Stimulated activated CD4-positive, alpha-beta T cell treated with anti-CD3 and anti-CD28 coated beads, Interleukin-4, amount 100 ng/mL, for 1 hour (primary cell): ENCODE measurements around the gene STAG2.

Experiments
- DNase-seq: peaks from one replicate; pipeline ENCODE4 v3.0.0-alpha.2; 2020

The STAG2 gene

DNA sequence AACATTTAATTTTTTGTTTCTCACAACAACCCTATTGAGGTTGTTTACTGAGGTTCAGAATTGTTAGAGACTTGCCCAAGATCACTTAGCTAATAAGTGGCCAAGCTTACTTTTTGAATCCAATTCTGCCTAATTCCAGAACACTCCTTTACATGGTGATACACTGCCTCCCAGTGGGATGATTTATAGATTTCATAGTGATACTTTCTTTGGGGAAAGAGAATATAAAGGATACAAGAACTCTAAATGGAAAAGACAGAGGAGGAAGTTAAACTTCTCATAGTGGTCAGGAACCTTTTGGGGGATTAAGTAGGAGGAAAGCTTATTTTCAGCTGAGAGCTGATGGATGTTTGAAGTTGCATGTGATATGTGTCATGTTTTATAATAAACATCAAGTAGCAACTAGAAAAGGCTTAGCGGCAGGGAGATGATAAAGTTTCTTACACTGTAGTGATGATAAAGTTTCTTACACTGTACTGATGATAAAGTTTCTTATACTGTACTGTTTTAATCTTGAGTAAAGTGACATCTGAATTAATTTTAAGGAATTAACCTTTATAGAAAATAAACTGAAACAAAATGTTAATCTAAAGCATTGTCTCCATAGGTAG is 15.3 kb downstream of the STAG2 start:
- DNase-seq = no peak

DNA sequence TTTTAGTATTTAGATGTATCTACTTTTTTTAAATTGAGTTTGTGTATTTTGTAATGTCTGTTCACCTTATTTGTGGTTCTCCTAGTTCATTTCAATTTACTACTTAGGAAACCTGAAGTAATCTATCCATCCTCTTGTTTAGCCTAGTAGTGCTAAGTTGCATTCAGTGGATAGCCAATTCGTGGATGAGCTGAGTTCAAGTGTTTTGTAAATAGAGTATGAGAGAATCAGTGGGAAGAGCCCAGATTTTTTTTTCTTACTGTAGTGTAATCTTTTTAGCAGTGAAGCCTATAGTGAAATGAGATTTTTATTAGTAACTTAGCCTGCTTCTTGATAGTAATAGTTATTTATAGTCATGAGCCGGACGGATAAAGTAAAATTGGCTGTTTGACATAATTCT is 21.7 kb downstream of the STAG2 start:
- no peak for DNase-seq

DNA sequence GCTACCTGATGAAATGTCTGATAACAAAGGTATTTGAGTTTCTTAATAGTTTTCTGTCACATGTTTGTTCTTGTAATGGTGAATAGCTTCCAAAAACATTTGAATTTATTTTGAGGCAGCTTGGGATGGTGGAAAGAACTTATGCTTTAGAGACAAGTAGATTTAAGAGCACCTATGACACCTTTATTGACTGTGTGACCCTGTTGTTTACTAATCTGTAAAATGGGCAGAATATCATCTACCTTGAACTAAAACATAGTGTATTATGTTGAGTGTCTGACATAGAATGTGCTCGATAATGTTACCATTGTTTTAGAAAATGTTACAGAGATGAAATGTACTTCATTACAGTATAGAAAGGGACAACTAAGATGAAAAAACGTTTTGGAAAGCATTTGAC is 24.9 kb downstream of the STAG2 start:
- DNase-seq = no peak

DNA sequence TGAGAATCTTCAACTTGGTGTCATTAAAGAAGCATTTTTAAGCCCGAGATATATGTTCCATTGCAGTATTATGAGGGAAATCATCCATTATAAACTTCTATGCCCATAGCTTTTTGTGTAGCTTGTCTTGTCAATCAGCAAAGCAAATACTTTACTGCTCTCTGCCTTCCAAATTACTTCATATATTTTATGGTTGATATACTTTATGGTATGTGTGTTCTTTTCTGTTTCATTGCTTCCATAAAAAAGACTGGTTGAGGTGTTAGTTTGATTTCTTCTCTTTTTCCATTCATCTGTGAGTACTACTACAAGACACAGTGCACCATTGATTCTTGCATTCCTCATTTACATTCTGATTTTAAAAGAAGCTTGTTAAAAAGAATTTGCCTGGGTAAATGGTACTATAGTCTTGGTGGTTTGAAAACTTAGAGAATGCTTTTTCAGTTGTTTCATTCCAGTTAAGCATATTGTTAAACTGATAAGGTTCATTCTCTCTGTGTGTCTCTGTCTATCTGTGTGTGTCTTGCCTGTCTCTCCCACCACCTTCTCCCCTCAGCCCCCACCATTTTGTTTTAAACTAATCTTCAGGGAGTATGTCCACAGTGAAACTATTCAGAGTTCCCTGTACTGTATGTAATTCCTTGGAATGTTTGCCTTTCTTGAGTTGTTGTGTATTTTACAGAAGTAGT is 27.1 kb downstream of the STAG2 start:
- no peak for DNase-seq

DNA sequence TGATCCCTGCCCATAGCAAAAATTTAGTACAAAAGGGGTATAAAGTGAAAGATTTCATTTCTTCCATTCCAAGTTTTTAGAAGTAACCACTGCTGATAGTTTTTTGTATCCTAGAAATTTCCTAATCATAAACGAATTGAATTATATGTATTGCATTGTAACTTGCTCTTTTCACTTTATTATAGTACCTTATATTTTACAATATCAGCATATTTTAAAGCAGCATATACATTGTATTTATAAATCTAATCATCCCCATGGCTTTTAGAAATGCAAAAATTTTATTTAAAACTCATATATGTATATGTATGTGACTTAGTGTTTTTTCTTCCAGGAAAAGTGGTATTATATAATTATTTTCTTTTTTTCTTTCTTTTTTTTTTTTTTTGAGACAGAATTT is 27.7 kb downstream of the STAG2 start:
- DNase-seq = no peak

DNA sequence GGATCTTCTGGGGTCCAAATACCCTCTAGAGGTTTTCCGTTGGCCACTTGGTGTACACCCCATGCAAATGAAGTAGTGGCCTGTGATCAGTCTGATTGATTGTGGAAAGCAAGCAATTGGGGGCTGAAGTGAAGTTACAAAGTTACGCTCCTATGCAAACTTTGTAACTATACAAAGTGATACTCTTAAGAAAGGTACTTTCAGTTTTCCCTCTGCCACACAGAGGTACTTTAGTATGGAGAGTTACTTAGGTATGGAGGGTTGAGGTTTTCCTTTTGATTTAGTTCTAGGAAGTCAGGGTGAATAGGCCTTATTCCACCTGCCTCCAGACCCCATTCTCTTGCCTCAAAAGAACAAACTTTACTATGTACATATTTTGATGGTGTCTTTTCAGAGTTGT is 28.7 kb downstream of the STAG2 start:
- DNase-seq = no peak

DNA sequence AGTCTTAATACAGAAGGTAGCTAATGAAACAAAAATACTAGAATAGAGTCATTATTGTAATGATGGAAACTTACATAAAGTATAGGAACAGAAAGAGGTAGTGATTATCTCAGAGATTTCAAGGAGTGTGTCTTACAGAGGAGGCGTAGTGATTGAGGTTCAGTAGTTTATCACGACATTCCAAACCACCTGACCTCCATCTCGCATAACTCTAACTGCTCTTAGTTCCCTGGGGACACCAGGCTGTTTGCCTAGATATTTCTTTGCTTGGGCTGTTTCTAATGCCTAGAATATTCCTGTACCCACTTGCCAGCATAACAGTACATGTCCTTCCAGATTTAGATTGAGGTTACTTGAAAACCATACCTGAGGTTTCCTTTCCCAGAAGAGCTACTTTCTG is 29.1 kb downstream of the STAG2 start:
- no peak for DNase-seq

DNA sequence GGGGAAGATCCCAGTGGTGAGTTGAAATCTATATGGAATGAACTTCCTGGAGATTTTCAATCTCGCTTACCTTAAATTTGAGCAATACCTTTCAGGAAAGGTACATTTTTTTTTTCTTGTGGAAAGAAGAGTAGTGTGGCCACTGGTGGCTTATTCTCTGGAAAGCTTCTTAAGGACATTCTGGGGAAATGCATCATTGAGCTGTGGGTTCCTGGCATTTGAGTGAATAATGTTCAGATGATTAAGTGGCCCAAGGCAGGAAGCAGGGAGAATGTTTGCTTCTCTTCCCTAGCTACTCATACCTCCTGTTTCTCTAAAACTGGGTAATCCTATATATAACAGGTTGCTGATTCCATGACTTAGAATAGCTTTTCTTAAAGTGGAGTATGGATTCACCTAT is 31.8 kb downstream of the STAG2 start:
- no peak for DNase-seq

DNA sequence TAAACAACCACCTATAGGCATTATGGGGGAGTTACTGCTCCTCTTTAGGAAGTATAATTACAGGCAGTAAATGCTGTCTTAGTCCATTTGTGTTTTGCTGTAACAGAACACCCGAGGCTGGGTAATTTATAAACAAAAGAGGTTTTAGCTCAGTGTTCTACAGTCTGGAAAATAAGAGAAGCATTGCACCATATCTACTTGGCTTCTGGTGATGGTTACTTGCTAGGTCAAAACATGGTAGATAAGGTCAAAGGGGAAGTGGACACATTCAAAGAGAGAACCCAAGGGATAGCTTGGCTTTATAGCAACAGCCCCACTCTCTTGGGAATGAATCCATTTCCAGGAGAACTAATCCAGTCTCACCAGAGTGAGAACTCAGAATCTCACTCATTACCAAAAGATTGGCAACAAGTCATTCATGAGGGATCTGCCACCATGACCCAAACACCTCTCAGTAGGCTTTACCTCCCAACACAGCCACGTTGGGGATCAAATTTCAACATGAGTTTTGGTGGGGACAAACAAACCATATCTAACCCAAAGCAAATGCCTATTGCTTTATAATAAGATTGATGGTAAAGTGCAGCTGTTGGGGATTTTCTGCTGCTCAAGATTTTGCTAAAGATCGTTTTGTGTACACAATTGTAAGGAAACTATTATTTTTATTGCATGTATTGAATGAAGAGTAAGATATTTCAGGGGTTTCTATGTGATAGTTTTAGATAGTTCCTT is 32.6 kb downstream of the STAG2 start:
- DNase-seq = no peak

DNA sequence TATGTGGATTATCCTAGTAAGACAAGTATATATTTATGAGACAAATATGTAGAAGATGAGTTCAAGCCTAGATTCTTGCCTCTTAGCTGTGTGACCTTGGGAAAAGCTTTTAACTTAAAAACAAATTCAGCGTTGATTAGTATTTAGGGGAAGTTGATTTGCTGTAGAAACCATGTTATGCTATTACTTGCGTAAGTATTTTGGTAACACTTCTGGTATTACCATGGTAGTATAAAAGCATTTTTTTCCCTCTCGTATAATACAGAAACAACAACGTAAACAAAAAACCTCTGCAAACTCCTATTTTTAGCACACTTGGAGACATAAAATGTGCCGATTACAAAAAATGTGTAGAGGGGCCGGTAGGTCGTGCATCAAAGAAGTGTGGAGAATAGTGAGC is 33.2 kb downstream of the STAG2 start:
- no peak for DNase-seq

DNA sequence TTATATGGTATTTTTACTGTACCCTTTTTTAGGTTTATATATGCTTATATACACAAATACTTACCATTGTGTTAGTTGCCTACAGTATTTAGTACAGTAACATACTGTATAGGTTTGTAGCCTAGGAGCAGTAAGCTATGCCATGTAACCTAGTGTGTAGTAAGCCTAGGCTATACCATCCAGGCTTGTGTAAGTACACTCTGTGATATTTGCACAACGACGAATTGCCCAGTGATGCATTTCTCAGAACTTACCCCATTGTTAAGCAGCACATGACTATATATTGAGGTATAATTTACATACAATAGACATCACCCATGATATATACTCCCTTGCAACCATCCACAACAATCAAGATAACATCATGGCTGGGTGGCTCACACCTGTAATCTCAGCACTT is 40.1 kb downstream of the STAG2 start:
- DNase-seq = no peak

DNA sequence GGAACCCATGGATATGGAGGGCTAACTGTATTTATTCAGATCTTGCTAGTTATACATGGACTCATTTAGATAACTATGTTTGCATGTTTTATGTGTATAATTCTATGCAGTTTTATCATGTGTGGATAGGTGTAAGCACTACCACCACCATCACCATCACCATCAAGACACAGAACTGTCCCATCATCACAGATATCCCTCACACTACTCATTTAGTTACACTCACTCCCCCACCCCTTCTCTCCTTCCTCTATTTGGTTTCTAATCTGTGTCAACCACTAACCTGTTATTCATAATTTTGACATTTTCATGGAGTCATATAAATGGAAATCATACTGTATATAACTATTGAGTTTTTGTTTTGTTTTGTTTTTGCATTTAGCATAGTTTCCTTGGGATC is 43.7 kb downstream of the STAG2 start:
- DNase-seq = no peak

DNA sequence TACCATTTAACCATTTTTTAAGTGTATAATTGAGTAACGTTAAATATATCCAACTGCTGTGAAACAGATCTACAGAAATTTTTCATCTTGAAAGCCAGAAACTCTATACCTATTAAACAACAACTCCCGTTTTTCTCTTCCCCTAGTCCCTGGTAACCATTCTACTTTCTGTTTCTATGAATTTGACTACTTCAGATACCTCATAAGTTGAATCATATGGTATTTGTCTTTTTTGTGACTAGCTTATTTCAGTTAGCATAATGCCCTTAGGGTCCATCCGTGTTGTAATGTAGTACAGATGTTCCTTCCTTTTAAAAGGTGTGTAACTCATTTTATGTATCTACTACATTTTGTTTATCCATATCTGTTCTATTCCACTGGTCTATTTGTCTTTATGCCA is 48.7 kb downstream of the STAG2 start:
- DNase-seq = no peak

DNA sequence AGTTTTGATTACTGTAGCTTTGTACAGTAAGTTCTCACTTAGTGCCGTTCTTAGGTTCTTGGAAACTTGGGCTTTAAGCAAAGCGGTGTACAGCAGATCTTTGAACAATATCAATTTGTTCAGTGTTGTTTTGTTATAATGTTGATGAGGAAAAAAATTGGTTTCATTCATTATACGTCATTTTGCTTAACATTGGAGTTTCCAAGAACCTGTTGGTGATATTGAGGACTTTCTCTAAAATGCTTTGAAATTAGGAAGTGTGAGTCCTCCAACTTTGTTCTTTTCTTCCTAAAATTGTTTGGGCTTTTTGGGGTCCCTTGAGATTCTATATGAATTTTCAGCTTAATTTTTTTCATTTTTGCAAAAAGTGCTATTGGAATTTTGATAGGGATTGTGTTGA is 49.1 kb downstream of the STAG2 start:
- no peak for DNase-seq

DNA sequence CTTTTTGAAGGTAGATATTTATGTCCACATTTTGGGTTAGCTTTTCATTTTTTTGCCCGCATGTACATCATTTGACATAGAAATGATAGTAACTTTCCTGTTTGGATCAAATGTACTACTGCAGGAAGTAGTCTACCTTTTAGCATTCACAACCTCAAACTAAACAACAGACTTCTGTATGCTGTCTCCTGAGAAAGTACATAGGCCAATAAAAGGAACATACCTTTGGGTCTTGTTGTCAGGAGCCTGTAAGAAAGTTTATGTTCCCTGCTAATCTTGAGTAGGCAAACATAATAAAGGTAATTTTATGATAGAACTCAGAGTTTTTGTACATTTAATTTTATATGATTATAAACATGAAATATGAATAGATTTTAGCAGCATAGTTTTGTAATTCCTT is 54.2 kb downstream of the STAG2 start:
- no peak for DNase-seq

DNA sequence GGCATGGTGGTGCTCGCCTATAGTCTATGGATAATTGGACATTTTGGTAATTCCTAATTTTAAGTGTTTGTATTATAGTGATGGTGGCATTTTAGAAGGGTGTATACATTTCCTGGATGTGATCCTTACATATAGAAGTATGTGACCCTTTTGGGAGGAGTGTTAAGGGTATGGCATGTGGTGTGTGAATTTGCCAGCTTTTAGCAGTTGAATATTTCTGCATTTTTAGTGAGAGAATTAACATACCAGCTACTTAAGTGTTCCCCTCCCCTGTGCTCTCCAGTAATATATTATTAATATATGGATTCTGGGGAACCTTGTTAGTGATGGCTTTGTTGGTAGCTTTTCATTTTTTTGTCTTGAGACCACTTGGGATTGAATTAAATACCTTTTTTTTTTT is 55.3 kb downstream of the STAG2 start:
- no peak for DNase-seq

DNA sequence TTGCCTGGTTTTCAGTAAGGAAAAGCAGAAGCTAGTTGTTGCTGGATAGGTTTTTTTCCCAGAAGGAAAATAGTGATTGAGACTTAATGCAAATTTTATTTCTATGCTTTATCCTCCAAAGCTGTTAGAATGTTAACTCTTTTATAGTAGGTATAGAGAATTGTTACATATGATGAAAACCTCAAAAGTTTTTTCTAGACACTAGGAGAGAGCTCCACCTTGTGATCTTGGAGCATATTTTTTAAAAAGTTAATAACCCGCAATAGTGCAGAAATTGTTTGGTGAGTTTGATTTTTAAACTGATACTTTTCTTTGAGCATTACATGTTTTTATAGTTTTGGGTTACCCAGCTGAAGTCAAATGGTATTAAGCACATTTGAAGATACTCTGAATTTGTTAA is 56.5 kb downstream of the STAG2 start:
- no peak for DNase-seq

DNA sequence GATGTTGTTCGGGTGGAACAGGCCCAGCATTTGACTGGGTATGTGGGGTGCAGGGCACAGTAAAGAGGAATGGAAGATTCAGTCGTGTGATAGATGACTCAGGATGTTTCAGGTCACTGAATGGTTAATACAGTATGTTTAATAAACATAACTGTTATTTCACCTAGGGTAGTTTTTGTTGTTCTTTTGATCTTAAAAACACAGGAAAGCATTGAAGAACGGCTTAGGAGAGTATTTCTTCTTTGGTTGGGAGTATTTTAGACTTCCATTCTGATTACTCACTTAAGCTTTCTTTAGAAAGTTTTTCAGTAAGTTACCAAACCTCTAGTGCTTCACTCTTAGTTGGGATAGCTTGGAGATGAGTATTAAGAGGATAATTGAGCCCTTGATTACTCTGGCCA is 62.3 kb downstream of the STAG2 start:
- DNase-seq = no peak

DNA sequence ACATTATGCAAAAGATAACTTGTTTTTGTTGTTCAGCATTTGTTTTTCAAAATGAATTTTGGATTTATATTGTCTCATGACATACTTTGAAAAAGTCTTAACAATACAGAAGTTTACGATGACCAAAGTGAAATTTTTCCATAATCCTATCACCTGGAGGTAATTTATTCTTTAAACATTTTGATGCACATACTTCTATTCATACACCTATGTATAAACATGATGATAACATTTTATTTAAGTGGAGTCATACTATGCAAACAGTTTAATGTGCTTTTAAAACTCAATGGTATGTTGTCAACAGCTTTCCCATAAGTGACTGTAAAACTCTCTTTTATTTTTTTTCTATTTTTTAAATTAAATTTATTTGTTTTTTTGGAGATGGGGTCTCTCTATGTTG is 65.0 kb downstream of the STAG2 start:
- no peak for DNase-seq

DNA sequence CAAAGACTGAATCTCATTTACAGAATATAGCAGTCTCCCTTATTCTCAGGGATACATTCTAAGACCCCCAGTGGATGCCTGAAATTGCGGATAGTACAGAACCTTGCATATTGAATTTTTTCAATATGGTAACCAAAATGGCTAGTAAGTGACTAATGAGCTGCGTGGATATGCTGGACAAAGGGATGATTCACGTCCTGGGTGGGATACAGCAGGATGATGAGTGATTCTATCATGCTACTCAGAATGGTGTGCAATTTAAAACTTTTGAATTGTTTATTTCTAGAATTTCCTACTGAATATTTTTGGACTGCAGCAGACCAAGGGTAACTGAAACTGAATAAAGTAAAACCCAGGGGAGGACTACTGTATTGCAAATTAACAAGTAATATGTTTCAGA is 66.7 kb downstream of the STAG2 start:
- DNase-seq = no peak

DNA sequence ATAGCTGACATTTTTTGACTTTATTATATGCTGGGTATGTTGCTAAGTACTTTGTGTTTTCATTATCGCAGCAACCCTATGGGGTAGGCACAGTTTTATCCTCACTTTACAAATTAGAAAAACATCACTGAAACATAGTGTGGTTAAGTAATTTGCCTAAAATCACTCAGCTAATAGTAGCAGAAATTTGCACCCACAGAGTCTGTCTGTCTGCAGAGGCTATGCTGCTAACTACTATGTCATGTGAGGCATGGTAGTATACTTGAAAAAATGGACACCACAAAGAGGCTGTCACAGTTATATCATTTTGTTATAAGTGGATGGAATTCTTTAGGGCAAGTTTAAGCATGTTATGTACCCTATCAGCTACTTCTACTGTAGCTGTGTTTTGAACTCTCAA is 69.0 kb downstream of the STAG2 start:
- no peak for DNase-seq

DNA sequence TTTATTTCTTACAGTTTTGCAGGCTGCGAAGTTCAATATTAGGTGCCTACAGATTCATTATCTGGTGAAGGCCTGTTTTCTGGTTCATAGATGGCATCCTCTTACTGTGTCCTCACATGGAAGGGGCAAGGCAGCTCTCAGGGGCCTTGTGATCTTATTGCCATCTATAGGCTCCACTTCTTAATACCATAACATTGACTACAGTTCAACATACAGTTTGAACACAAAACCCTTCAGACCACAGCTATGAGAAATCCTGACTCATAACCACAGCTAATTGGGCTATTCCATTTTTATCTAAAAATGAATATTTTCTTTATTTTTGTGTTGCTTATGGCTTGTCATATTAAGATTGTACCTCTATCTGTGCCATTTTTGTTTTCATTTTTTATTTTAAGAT is 72.3 kb downstream of the STAG2 start:
- DNase-seq = no peak

DNA sequence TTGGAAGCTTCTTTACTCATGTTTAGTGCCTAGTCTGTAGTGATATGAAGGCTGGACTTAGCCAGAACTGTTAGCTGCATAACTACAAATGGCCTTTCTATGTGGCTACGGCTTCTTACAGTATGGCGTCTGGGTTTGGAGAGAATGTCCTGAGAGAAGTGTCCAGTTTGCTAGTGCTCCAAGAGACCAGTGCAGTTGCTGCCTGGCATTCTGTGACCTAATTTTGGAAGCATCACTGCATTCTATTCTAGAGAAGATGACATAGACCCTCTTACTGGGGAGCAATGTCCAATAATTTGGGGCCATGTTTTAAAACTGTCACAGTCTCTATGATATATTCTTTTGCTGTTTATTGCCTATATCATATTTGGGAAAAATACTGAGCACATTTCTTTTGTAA is 74.2 kb downstream of the STAG2 start:
- no peak for DNase-seq

DNA sequence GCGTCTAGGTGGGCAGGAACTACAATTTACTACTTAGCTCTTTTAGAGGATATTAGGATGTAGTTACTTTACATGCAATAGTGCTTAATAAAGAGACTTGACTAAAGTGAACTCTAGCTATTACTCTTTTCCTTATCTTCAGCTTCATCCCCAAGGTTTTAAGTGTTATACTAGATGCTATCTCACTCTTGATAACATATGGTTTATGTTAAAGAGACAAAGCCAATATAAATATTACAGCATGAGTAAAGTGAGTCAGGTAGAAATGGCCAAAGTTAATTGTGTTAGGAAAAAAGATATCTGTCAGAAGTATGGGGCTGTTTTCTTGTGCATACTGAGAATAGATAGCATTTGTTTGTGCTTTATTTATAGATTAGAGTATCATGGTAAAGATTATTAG is 80.5 kb downstream of the STAG2 start:
- DNase-seq = no peak

DNA sequence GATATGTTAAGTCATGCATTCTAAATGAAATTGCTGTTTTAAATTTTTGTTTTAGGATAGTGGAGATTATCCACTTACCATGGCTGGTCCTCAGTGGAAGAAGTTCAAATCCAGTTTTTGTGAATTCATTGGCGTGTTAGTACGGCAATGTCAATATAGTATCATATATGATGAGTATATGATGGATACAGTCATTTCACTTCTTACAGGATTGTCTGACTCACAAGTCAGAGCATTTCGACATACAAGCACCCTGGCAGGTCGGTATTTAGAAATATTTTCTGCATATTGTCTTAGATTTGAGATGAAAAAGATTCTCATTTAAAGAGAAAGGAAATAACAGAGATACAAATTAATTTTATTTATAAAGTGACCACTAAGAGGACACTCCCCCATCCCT is 83.6 kb downstream of the STAG2 start:
- no peak for DNase-seq
